Adipose tissue (tissue), 3 donors: ENCODE data around the gene AKNAD1. TPM values are rescaled to one million over a fixed set of nuclear protein-coding genes. Genes with fewer than 3 reads are reported as not detected.
"Not testable (repeated sequence)": the region's sequence is repeated elsewhere in the genome, so short reads cannot be mapped to it uniquely, and the experiment has no call there.

ENCODE experiments used
- H3K27ac ChIP-seq: one replicate; pipeline ENCODE4 v1.5.1; 2013; ENCODE audit warnings: low read depth, low read length
- WGBS, 3 donors: extraction: QIAGEN DNeasy Blood & Tissue Kit; methylation state at CpG; one replicate each; pipeline ENCODE4 v1.1.7; 2013; 5-methylcytosine and 5-hydroxymethylcytosine counted together
- polyA plus RNA-seq, 3 donors: library from polyadenylated mRNA; stranded (reverse); fragments of 200-250 nt; gene quantifications; one replicate each; pipeline ENCODE4 v1.2.3, GENCODE V29; 2013
- donor health status: healthy with polysubstance abuse.
- donor health status: Bipolar disorder and iron deficiency.
- donor health status: healthy.

AKNAD1 gene
- polyA plus RNA-seq, 3 donors, result 0.22 to 0.67 TPM; not detected in 1

GRCh38 chr1:108814343-108815125 is 42.4 kb downstream of the AKNAD1 start:
- WGBS, 3 donors, result 60 to 66% (median 60%) methylated on average over 4 of the region's 4 CpGs
- no peak overlapping the region for H3K27ac ChIP-seq

- 74 to 87% (median 79%) methylated on average over 2 of the region's 2 CpGs for WGBS, 3 donors
- no peak overlapping the region for H3K27ac ChIP-seq
Measured at GRCh38 chr1:108813326-108813725, 43.6 kb downstream of the AKNAD1 start.

- no peak overlapping the region for H3K27ac ChIP-seq
- 92 to 96% (median 95%) methylated on average over 3 of the region's 3 CpGs for WGBS, 3 donors
Measured at GRCh38 chr1:108811611-108812010, 45.3 kb downstream of the AKNAD1 start.

- 90 to 94% (median 94%) methylated on average over 4 of the region's 4 CpGs for WGBS, 3 donors
- H3K27ac ChIP-seq, result no peak overlapping the region
Measured at GRCh38 chr1:108808438-108808837, 48.5 kb downstream of the AKNAD1 start.

GRCh38 chr1:108803548-108803947 is 53.3 kb downstream of the AKNAD1 start:
- 94 to 98% (median 97%) methylated on average over 11 of the region's 11 CpGs for WGBS, 3 donors
- H3K27ac ChIP-seq, result no peak overlapping the region

- H3K27ac ChIP-seq, result no peak overlapping the region
Measured at GRCh38 chr1:108801101-108801500, 55.8 kb downstream of the AKNAD1 start.

- WGBS, 3 donors, result 86 to 100% (median 95%) methylated on average over 1 of the region's 1 CpG
- no peak overlapping the region for H3K27ac ChIP-seq
Measured at GRCh38 chr1:108799001-108799400, 57.9 kb downstream of the AKNAD1 start.

GRCh38 chr1:108792420-108792819 is 64.5 kb downstream of the AKNAD1 start:
- 98 to 99% (median 98%) methylated on average over 2 of the region's 2 CpGs for WGBS, 3 donors
- no peak overlapping the region for H3K27ac ChIP-seq

GRCh38 chr1:108791790-108792189 is 65.1 kb downstream of the AKNAD1 start:
- H3K27ac ChIP-seq, result no peak overlapping the region
- WGBS, 3 donors, result 94 to 100% (median 97%) methylated on average over 1 of the region's 1 CpG

GRCh38 chr1:108785880-108786279 is 71.0 kb downstream of the AKNAD1 start:
- H3K27ac ChIP-seq, result no peak overlapping the region
- 97 to 100% (median 98%) methylated on average over 2 of the region's 2 CpGs for WGBS, 3 donors

GRCh38 chr1:108785264-108785663 is 71.6 kb downstream of the AKNAD1 start:
- H3K27ac ChIP-seq, result no peak overlapping the region
- 96% methylated on average over 6 of the region's 6 CpGs for WGBS, 3 donors

GRCh38 chr1:108781575-108781944 is 75.3 kb downstream of the AKNAD1 start:
- WGBS, 3 donors, result 94 to 100% (median 95%) methylated on average over 1 of the region's 1 CpG
- not testable (repeated sequence) for H3K27ac ChIP-seq

- WGBS, 3 donors, result 78 to 95% (median 94%) methylated on average over 3 of the region's 3 CpGs
- no peak overlapping the region for H3K27ac ChIP-seq
Measured at GRCh38 chr1:108780937-108781574, 75.8 kb downstream of the AKNAD1 start.

GRCh38 chr1:108779455-108779854 is 77.4 kb downstream of the AKNAD1 start:
- no peak overlapping the region for H3K27ac ChIP-seq

- H3K27ac ChIP-seq, result no peak overlapping the region
Measured at GRCh38 chr1:108777839-108778238, 79.1 kb downstream of the AKNAD1 start.

GRCh38 chr1:108767708-108768107 is 89.2 kb downstream of the AKNAD1 start:
- 81 to 91% (median 89%) methylated on average over 3 of the region's 3 CpGs for WGBS, 3 donors
- H3K27ac ChIP-seq, result no peak overlapping the region

- 37 to 69% (median 43%) methylated on average over 1 of the region's 1 CpG for WGBS, 3 donors
- H3K27ac ChIP-seq, result no peak overlapping the region
Measured at GRCh38 chr1:108767115-108767514, 89.8 kb downstream of the AKNAD1 start.
